ENCODE data around the gene MCC.

MCC gene

GRCh38 chr5:112975721-112976431, 512.4 kb downstream of the MCC start:
- DNase-seq (ENCODE audit: low spot score) = no peak

DNA sequence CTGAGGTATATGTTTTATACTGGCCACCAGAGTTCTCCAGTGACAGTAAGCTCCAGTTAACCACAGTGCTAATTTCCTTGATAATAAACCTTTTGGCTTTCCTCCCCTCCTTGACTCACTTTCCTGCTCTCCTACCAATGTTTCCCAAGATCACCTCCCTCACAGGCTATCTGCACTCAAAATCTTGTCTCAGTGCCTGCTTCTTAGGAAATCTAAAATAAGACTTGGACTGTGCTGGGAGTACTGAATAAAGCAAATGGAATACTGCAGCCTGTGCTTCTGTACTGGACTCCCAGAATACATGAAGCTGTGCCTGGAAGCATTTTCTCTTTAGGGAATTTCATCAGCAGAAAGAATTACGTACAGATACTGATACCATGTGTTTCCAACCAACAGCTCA, 513.4 kb downstream of the MCC start:
- DNase-seq (ENCODE audit: low spot score) = no peak

DNA sequence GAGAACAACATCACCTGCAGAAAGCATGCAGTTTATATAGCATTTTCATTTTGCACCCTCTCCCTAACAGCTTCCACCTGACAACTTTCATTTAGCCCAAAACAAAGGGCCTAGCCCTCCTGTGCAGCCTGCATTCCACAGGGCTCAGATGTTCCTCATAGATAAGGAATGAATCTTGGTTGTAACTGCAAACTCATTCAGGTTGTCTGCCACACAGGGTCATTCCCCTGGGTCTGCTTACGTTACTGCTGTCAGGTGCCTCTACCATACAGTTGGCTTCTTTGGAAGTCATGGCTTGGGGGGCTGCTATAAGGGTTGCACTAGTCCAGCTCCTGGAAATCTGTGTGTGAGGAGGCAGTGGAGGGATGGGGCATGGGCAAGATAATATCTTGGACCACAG, 514.3 kb downstream of the MCC start:
- DNase-seq (ENCODE audit: low spot score) = no peak

- no peak for DNase-seq (ENCODE audit: low spot score)
These were observed 515.2 kb downstream of the MCC start for GRCh38 chr5:112973036-112973435.
